Liver (tissue), 9 donors: Measurements from ENCODE around the gene NAA38. TPM values are rescaled to one million over a fixed set of nuclear protein-coding genes. Genes with fewer than 3 reads are reported as not detected.

Experiments used
- DNase-seq: peaks from one replicate; pipeline ENCODE4 v3.0.0-alpha.2; 2017; ENCODE audit warnings: low spot score
- H3K27ac ChIP-seq, 2 donors: one replicate each; pipeline ENCODE4 v1.7.0; 2013; ENCODE audit warnings: inconsistent platforms in 2 of 2, low read length in 2 of 2, control low read depth in 1 of 2, low read depth in 1 of 2, mild to moderate bottlenecking in 1 of 2
- H3K27me3 ChIP-seq, 4 donors: one replicate each; pipeline versions ENCODE4 v1.6.1 to v1.7.0; 2013; ENCODE audit warnings: low read length in 3 of 4, inconsistent platforms in 1 of 4, mild to moderate bottlenecking in 1 of 4, moderate library complexity in 1 of 4; ENCODE audit not compliant: control insufficient read depth in 4 of 4, insufficient read depth in 4 of 4
- H3K36me3 ChIP-seq, 4 donors: one replicate each; pipeline versions ENCODE4 v1.6.1 to v1.7.0; 2013; ENCODE audit warnings: low read length in 3 of 4, mild to moderate bottlenecking in 3 of 4, low read depth in 1 of 4, moderate library complexity in 1 of 4; ENCODE audit not compliant: control insufficient read depth in 4 of 4, insufficient read depth in 3 of 4
- H3K4me1 ChIP-seq, 4 donors: one replicate each; pipeline versions ENCODE4 v1.6.1 to v1.7.0; 2013; ENCODE audit warnings: low read length in 3 of 4, mild to moderate bottlenecking in 3 of 4, moderate library complexity in 1 of 4; ENCODE audit not compliant: control insufficient read depth in 4 of 4, insufficient read depth in 4 of 4
- H3K4me3 ChIP-seq, 3 donors: one replicate each; pipeline versions ENCODE4 v1.6.1 to v1.7.0; 2013; ENCODE audit warnings: low read length in 3 of 3, control low read depth in 1 of 3, low read depth in 1 of 3, mild to moderate bottlenecking in 1 of 3
- H3K9ac ChIP-seq, 2 donors: one replicate each; pipeline ENCODE4 v1.7.0; 2013; ENCODE audit warnings: low read length in 2 of 2, mild to moderate bottlenecking in 2 of 2, moderate library complexity in 2 of 2, control low read depth in 1 of 2, low read depth in 1 of 2
- H3K9me3 ChIP-seq, 4 donors: one replicate each; pipeline versions ENCODE4 v1.6.1 to v1.7.0; 2013; ENCODE audit warnings: low read length in 3 of 4; ENCODE audit not compliant: control insufficient read depth in 4 of 4
- CTCF ChIP-seq: fragments of 150-350 bp; IDR thresholded peaks from 2 replicates; pipeline ENCODE4 v1.5.1; 2017; ENCODE audit warnings: improper control_type of control experiment, low read depth, low read length; ENCODE audit not compliant: missing input control
- EGR1 ChIP-seq, 2 donors: IDR thresholded peaks; 2 replicates each; pipeline ENCODE4 v1.6.1; 2016 to 2018; ENCODE audit warnings: antibody characterized with exemption in 2 of 2, low read depth in 2 of 2
- FOXA1 ChIP-seq: IDR thresholded peaks from 2 replicates; pipeline ENCODE4 v1.6.1; 2016; ENCODE audit warnings: antibody characterized with exemption
- FOXA2 ChIP-seq: IDR thresholded peaks from 2 replicates; pipeline ENCODE4 v1.6.1; 2016; ENCODE audit warnings: antibody characterized with exemption
- GABPA ChIP-seq, 2 donors: IDR thresholded peaks in 1 of 2; conservative IDR thresholded peaks in 1 of 2; 2 replicates each; pipeline ENCODE4 v1.6.1; 2016; ENCODE audit warnings: antibody characterized with exemption in 2 of 2, mild to moderate bottlenecking in 1 of 2, moderate library complexity in 1 of 2
- HNF4A ChIP-seq, 2 donors: conservative IDR thresholded peaks; 2 replicates each; pipeline ENCODE4 v1.6.1; 2016; ENCODE audit warnings: antibody characterized with exemption in 2 of 2, mild to moderate bottlenecking in 2 of 2
- HNF4G ChIP-seq: IDR thresholded peaks from 2 replicates; pipeline ENCODE4 v1.6.1; 2016; ENCODE audit warnings: antibody characterized with exemption
- JUND ChIP-seq, 2 donors: IDR thresholded peaks; 2 replicates each; pipeline ENCODE4 v1.6.1; 2016; ENCODE audit warnings: antibody characterized with exemption in 2 of 2
- NR2F2 ChIP-seq: IDR thresholded peaks from 2 replicates; pipeline ENCODE4 v1.6.1; 2016; ENCODE audit warnings: antibody characterized with exemption
- RAD21 ChIP-seq, 2 donors: IDR thresholded peaks; 2 replicates each; pipeline ENCODE4 v1.6.1; 2016; ENCODE audit warnings: antibody characterized with exemption in 2 of 2, mild to moderate bottlenecking in 2 of 2
- RXRA ChIP-seq, 2 donors: IDR thresholded peaks; 2 replicates each; pipeline ENCODE4 v1.6.1; 2017 to 2018; ENCODE audit warnings: antibody characterized with exemption in 2 of 2, mild to moderate bottlenecking in 1 of 2
- SP1 ChIP-seq: IDR thresholded peaks from 2 replicates; pipeline ENCODE4 v1.6.1; 2018; ENCODE audit warnings: antibody characterized with exemption, mild to moderate bottlenecking
- TAF1 ChIP-seq: conservative IDR thresholded peaks from 2 replicates; pipeline ENCODE4 v1.6.1; 2016; ENCODE audit warnings: antibody characterized with exemption, mild to moderate bottlenecking
- YY1 ChIP-seq: IDR thresholded peaks from 2 replicates; pipeline ENCODE4 v1.6.1; 2016; ENCODE audit warnings: antibody characterized with exemption, mild to moderate bottlenecking
- ZBTB33 ChIP-seq: IDR thresholded peaks from 2 replicates; pipeline ENCODE4 v1.6.1; 2016; ENCODE audit warnings: antibody characterized with exemption
- WGBS: extraction: QIAGEN DNeasy Blood & Tissue Kit; methylation state at CpG from one replicate; pipeline ENCODE4 v1.1.7; 2013; 5-methylcytosine and 5-hydroxymethylcytosine counted together
- polyA plus RNA-seq, 2 donors: library from polyadenylated mRNA; stranded (reverse) in 1 of 2; unstranded in 1 of 2; fragments of 200-250 nt in 1 of 2; fragments of >200 nt in 1 of 2; fragmentation: Nextera tagmentation in 1 of 2; extraction: Ambion mirVana in 1 of 2; gene quantifications; one replicate each; pipeline versions ENCODE4 v1.2.1 to v1.2.3, GENCODE V29; 2013 to 2015
- total RNA-seq, 2 donors: library from RNA; depleted of rRNA; stranded (reverse); fragments of >200 nt; gene quantifications; one replicate each; pipeline ENCODE4 v1.2.3, GENCODE V29; 2014
- TF ChIP-seq, protein P1 (sequence below): IDR thresholded peaks from 2 replicates; pipeline ENCODE4 v1.6.1; 2016; ENCODE audit warnings: antibody characterized with exemption, mild to moderate bottlenecking
- TF ChIP-seq, protein P2 (sequence below): IDR thresholded peaks from 2 replicates; pipeline ENCODE4 v1.6.1; 2016; ENCODE audit warnings: antibody characterized with exemption
- TF ChIP-seq, protein P3 (sequence below): IDR thresholded peaks from 2 replicates; pipeline ENCODE4 v1.6.1; 2016; ENCODE audit warnings: antibody characterized with exemption
- donor health status: healthy.
- donor health status: healthy.
- donor health status: healthy.
- donor health status: healthy.
- donor health status: healthy.

The NAA38 gene
- total and polyA plus RNA-seq, 4 donors: 24.3 to 118 (median 56.8) TPM

- WGBS: 23% methylated on average over 20 of the region's 20 CpGs
- TF ChIP-seq EGR1 (IDR thresholded peaks at IDR 0.05; ENCODE audit: low read depth in 2 of 2) (no peak), TAF1 (no peak), RXRA (IDR thresholded peaks at IDR 0.05) (no peak), ZBTB33 (no peak), SP1 (no peak), HNF4A (conservative IDR thresholded peaks at IDR 0.05) (no peak), FOXA2 (no peak), HNF4G (no peak), FOXA1 (no peak), YY1 (peak; percentile 17), RAD21 (IDR thresholded peaks at IDR 0.05) (peak; percentile 62 to 66), CTCF (peak; percentile 54), NR2F2 (no peak), GABPA (IDR thresholded peaks at IDR 0.05 in 1 of 2, conservative IDR thresholded peaks at IDR 0.05 in 1 of 2) (no peak), JUND (IDR thresholded peaks at IDR 0.05) (no peak)
- TF ChIP-seq, protein P1, sequence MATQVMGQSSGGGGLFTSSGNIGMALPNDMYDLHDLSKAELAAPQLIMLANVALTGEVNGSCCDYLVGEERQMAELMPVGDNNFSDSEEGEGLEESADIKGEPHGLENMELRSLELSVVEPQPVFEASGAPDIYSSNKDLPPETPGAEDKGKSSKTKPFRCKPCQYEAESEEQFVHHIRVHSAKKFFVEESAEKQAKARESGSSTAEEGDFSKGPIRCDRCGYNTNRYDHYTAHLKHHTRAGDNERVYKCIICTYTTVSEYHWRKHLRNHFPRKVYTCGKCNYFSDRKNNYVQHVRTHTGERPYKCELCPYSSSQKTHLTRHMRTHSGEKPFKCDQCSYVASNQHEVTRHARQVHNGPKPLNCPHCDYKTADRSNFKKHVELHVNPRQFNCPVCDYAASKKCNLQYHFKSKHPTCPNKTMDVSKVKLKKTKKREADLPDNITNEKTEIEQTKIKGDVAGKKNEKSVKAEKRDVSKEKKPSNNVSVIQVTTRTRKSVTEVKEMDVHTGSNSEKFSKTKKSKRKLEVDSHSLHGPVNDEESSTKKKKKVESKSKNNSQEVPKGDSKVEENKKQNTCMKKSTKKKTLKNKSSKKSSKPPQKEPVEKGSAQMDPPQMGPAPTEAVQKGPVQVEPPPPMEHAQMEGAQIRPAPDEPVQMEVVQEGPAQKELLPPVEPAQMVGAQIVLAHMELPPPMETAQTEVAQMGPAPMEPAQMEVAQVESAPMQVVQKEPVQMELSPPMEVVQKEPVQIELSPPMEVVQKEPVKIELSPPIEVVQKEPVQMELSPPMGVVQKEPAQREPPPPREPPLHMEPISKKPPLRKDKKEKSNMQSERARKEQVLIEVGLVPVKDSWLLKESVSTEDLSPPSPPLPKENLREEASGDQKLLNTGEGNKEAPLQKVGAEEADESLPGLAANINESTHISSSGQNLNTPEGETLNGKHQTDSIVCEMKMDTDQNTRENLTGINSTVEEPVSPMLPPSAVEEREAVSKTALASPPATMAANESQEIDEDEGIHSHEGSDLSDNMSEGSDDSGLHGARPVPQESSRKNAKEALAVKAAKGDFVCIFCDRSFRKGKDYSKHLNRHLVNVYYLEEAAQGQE: no peak
- TF ChIP-seq, protein P2, sequence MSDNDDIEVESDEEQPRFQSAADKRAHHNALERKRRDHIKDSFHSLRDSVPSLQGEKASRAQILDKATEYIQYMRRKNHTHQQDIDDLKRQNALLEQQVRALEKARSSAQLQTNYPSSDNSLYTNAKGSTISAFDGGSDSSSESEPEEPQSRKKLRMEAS: no peak
- TF ChIP-seq, protein P3, sequence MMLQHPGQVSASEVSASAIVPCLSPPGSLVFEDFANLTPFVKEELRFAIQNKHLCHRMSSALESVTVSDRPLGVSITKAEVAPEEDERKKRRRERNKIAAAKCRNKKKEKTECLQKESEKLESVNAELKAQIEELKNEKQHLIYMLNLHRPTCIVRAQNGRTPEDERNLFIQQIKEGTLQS: no peak
- DNase-seq: no peak
- Histone ChIP-seq H3K9ac (peak overlapping the region; percentile 63 to 81), H3K36me3 (peaks cover 0 to 2% (median 1%) of the 10 kb centered on the region in 4 donors), H3K27ac (peak overlapping the region; percentile 86 to 97), H3K27me3 (no peaks in the 10 kb centered on the region), H3K4me3 (peak overlapping the region; percentile 66 to 95 (median 93)), H3K9me3 (no peaks in the 10 kb centered on the region), H3K4me1 (peaks cover 5 to 48% (median 38%) of the 10 kb centered on the region in 4 donors)
Measured at GRCh38 chr17:7858522-7858810, 1.1 kb upstream of the NAA38 start.
